Kidney (tissue), 14 donors: ENCODE measurements around the gene SOX15. TPM values are rescaled to one million over a fixed set of nuclear protein-coding genes. Genes with fewer than 3 reads are reported as not detected.

Experiments
- DNase-seq, 5 donors: peaks; one replicate each; pipeline ENCODE4 v3.0.0-alpha.2; 2013 to 2020
- FAIRE-seq: peaks from 2 replicates; lab custom pipeline; 2012; peaks lifted over from hg19 to GRCh38; lab: Jason Lieb, UNC
- H3K27ac ChIP-seq, 2 donors: one replicate each; pipeline ENCODE4 v1.7.0; 2013; ENCODE audit warnings: low read depth in 2 of 2, low read length in 2 of 2, inconsistent platforms in 1 of 2
- H3K27me3 ChIP-seq: one replicate; pipeline ENCODE4 v1.7.1; 2013; ENCODE audit warnings: low read length, inconsistent platforms; ENCODE audit not compliant: control insufficient read depth, insufficient read depth
- H3K36me3 ChIP-seq, 3 donors: one replicate each; pipeline versions ENCODE4 v1.7.0 to v1.7.1; 2013; ENCODE audit warnings: low read length in 3 of 3, control low read depth in 1 of 3, inconsistent platforms in 1 of 3; ENCODE audit not compliant: insufficient read depth in 3 of 3, control insufficient read depth in 2 of 3
- H3K4me1 ChIP-seq, 3 donors: one replicate each; pipeline versions ENCODE4 v1.7.0 to v1.7.1; 2013; ENCODE audit warnings: low read length in 3 of 3, inconsistent platforms in 1 of 3, low read depth in 1 of 3; ENCODE audit not compliant: control insufficient read depth in 2 of 3, insufficient read depth in 2 of 3
- H3K4me3 ChIP-seq, 3 donors: one replicate each; pipeline versions ENCODE4 v1.7.0 to v1.8.1; 2013; ENCODE audit warnings: low read length in 3 of 3, control low read depth in 1 of 3, inconsistent platforms in 1 of 3
- H3K9ac ChIP-seq, 3 donors: one replicate each; pipeline versions ENCODE4 v1.7.0 to v1.7.1; 2013; ENCODE audit warnings: low read length in 3 of 3, control low read depth in 1 of 3, inconsistent platforms in 1 of 3
- H3K9me3 ChIP-seq, 3 donors: one replicate each; pipeline versions ENCODE4 v1.7.0 to v1.7.1; 2013; ENCODE audit warnings: low read length in 3 of 3, control low read depth in 1 of 3, inconsistent platforms in 1 of 3; ENCODE audit not compliant: control insufficient read depth in 2 of 3, insufficient read depth in 1 of 3
- CTCF ChIP-seq: IDR thresholded peaks from 3 replicates; pipeline ENCODE4 v1.5.1; 2012; ENCODE audit warnings: mild to moderate bottlenecking, moderate library complexity, borderline replicate concordance; ENCODE audit not compliant: insufficient read depth; ENCODE audit errors: extremely low read depth
- intact Hi-C: fragments of 100-400 bp; cut with DNase I; formaldehyde crosslinking; loops from one replicate; pipeline ENCODE4 v1.11.1; 2022
- polyA plus RNA-seq: library from polyadenylated mRNA; stranded (reverse); fragments of 350-450 nt; fragmentation: Illumina TruSeq; extraction: RNeasy Lipid Tissue Mini Kit (QIAGEN cat#74804); gene quantifications from one replicate; pipeline ENCODE4 v1.2.3, GENCODE V29; 2014; ENCODE audit warnings: low read depth, low replicate concordance; ENCODE audit not compliant: insufficient read depth
- total RNA-seq: library from RNA; stranded (reverse); fragmentation: NEBNext Ultra II Directional; extraction: Animal tissue kit (Norgen Biotek cat#: 25700); gene quantifications from one replicate; pipeline ENCODE4 v1.2.1, GENCODE V29; 2021
- donor health status: control.
- donor health status: control.
- donor health status: control.
- donor health status: control.
- donor health status: control.
- donor health status: DM: yes; HTN: yes; CAD: no.
- donor health status: Normal renal cell carcinoma (clear cell type).

SOX15 gene
- total and polyA plus RNA-seq, 2 donors from 2014 or later, result 0.80 to 0.88 TPM

DNA sequence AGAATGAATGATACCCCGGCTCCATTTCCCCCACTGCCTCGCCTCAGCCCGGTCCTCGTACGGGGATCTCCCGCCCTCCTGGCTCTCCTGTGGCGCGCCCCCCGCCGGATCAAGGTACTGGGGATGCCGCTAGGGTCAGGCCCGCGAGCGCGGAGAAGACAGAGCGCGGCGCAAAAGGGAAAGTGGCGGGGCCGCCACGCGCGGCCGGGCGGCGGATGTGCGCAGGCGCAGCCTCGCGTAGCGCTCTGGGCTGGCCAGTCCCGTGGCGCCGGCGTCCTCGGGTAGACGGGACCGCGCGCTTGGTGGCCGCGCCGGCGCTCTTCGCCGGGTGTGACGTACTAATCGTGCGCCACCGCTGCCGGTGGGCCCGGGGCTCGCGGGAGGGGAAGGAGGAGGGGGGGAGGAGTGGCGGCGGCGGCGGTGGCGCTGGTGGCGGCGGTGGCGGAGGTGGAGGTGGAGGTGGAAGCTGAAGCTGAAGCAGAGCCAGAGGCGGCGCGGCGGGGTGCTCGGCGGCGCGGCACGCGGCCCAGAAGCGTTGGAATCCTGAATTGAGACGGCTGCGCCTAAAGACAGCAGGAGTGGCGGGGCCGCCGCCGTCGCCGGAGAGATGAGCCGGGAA lies 28.2 kb downstream of the SOX15 start, which contains the start of gene SENP3:
TSS of gene SENP3 (plus strand) at position 331 of the 619 bp plus-strand sequence. CDS start 1,158 bp downstream, outside the sequence.
- intact Hi-C loops, result no loop called here
- Histone ChIP-seq H3K4me3 (peak within 1 kb of the TSS; percentile 69 to 86 (median 75)), H3K9ac (peak within 1 kb of the TSS; percentile 52 to 92 (median 63)), H3K36me3 (peaks cover 4 to 20% (median 8%) of the 10 kb centered on the region in 3 donors), H3K4me1 (peaks cover 3 to 47% (median 35%) of the 10 kb centered on the region in 3 donors), H3K27me3 (no peaks in the 10 kb centered on the region), H3K27ac (peak within 1 kb of the TSS; percentile 80 to 99), H3K9me3 (no peaks in the 10 kb centered on the region)
- no peak for TF ChIP-seq CTCF
- peak; percentile 93 to 97 (median 95) for DNase-seq
- FAIRE-seq, result no peak

DNA sequence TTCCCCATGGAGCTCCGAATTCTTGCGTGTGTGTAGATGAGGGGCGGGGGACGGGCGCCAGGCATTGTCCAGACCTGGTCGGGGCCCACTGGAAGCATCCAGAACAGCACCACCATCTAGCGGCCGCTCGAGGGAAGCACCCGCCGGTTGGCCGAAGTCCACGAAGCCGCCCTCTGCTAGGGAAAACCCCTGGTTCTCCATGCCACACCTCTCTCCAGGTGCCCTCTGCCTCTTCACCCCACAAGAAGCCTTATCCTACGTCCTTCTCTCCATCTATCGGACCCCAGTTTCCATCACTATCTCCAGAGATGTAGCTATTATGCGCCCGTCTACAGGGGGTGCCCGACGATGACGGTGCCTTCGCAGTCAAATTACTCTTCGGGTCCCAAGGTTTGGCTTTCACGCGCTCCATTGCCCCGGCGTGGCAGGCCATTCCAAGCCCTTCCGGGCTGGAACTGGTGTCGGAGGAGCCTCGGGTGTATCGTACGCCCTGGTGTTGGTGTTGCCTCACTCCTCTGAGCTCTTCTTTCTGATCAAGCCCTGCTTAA lies 28.8 kb downstream of the SOX15 start:
- intact Hi-C loops, result no loop called here
- Histone ChIP-seq H3K27me3 (no peaks in the 10 kb centered on the region), H3K9ac (peak overlapping the region; percentile 42 to 92 (median 63)), H3K27ac (peak overlapping the region; percentile 80 to 99), H3K4me1 (peaks cover 3 to 49% (median 35%) of the 10 kb centered on the region in 3 donors), H3K36me3 (peaks cover 4 to 18% (median 8%) of the 10 kb centered on the region in 3 donors), H3K9me3 (no peaks in the 10 kb centered on the region), H3K4me3 (peak overlapping the region; percentile 69 to 86 (median 75))
- TF ChIP-seq CTCF, result peak; percentile 95
- peak; percentile 93 to 97 (median 94) for DNase-seq
- FAIRE-seq, result no peak

GRCh38 chr17:7560172-7561027 lies 29.5 kb downstream of the SOX15 start:
- H3K4me3 ChIP-seq, result peak overlapping the region; percentile 50 to 86 (median 65)
- DNase-seq, result peak; percentile 82 to 86 (median 85)
- peak overlapping the region; percentile 42 to 92 (median 67) for H3K9ac ChIP-seq
- H3K36me3 ChIP-seq, result peaks cover 4 to 14% (median 6%) of the 10 kb centered on the region in 3 donors
- peak; percentile 63 for TF ChIP-seq CTCF
- no peaks in the 10 kb centered on the region for H3K9me3 ChIP-seq
- H3K27me3 ChIP-seq, result no peaks in the 10 kb centered on the region
- FAIRE-seq, result no peak
- peak overlapping the region; percentile 99 to 100 for H3K27ac ChIP-seq
- intact Hi-C loops, result no loop called here
- peaks cover 3 to 49% (median 35%) of the 10 kb centered on the region in 3 donors for H3K4me1 ChIP-seq
